ENCODE results near the gene MAML3. TPM values are rescaled to one million over a fixed set of nuclear protein-coding genes. Genes with fewer than 3 reads are reported as not detected.

MAML3 gene
- total RNA-seq, 2 donors from 2014 or later = 11.8 to 14.6 TPM

GRCh38 chr4:139809757-139810140, 344.2 kb downstream of the MAML3 start:
- ATAC-seq (no peak), DNase-seq (no peak)
- intact Hi-C loops (cut with DNase I, micrococcal nuclease) = no loop called here

DNA sequence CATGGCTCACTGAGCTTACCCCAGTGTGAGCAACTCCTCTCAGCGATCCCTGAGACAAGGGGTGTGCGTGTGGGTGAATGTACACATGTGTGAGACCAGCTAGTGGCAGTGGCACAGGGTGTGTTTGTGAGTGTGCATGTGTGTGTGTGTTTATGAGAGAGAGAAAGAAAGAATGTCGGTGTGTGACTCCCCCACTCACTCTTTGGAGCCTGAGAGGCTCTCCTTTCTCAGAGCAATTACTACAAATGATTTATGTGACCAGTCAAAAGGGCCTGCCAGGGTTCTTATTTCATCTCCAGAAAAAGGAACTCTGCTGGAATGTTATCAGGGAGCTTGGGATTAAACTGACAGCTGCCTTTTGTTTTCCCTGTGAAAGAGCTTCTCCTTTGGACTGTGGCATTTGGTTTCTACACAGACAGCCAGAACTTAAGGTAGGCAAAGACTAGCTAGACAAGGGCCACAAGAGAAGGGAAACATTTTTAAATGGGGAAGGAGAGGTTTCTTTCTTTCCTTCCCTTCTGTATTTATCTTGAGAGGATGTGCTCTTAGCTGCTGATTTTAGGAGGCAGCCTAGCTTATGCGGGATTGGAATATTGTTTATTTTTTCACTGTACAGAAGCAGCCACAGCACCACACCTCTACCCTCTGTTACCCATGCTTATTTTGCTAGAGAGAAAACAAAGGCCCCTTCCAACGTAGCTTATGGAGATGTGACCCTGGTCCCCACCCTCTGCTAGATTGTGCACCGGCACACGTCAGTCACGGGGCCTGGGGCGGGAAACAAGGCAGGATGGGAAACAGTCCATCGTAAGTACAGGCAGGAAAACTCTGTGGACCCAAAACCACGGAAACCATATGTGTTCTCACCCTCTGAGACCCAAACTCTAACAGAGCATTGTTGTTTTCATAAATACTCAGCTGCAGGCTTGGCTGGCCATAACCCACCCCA, 344.9 kb downstream of the MAML3 start:
- no peak for DNase-seq
- no peak for ATAC-seq
- intact Hi-C loops (cut with DNase I, micrococcal nuclease) = no loop called here

DNA sequence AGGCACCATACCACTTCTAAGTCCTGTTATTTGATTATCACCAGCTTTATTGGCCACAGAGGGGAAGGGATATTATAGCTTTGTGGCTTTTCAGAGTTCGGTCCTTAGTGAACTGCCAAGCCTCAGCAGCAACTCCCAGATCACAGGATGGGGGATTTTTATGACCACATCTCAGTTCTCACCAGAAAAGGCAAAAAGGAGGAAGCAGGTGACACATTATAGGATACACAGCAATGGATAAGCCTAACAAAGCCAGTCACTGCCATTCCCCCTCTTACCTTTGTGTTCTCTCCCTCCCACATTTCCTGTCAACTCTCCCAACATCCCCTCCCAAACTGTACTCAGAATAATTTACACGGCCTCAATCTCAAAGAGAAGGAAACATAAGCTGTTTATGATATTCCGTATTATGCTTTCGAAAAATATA, 345.6 kb downstream of the MAML3 start:
- no peak for ATAC-seq
- no peak for DNase-seq
- intact Hi-C loops (cut with DNase I, micrococcal nuclease) = no loop called here

DNA sequence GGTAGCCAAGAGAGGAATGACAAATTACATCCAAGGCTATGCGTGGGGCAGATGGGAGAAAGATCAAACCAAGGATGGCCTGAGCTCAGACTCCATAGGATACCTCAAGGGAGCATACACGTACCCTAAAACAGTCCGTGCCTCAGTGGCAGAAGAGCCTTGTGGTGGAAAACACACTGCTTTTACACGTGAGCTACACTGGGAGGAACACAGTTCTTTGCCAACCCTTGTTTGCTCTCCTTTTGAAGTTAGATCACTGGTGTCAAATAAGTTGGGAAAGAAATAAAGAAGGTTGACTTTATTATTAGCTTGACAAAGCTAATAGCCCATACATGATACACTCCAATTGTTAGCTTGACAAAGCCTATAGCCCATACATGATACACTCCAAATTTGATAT, 346.5 kb downstream of the MAML3 start:
- DNase-seq (no peak), ATAC-seq (no peak)
- intact Hi-C loops (cut with DNase I, micrococcal nuclease) = no loop called here

GRCh38 chr4:139806929-139807328, 347.1 kb downstream of the MAML3 start:
- DNase-seq = no peak
- ATAC-seq = no peak
- intact Hi-C loops (cut with DNase I, micrococcal nuclease) = no loop called here

GRCh38 chr4:139802931-139803330, 351.1 kb downstream of the MAML3 start:
- ATAC-seq (no peak), DNase-seq (no peak)
- intact Hi-C loops (cut with DNase I, micrococcal nuclease) = no loop called here

- DNase-seq = no peak
- intact Hi-C loops (cut with DNase I, micrococcal nuclease) = no loop called here
- no peak for ATAC-seq
Observed at GRCh38 chr4:139802488-139802887, 351.5 kb downstream of the MAML3 start.

- ATAC-seq (no peak), DNase-seq (no peak)
- intact Hi-C loops (cut with DNase I, micrococcal nuclease) = no loop called here
Observed at GRCh38 chr4:139801895-139802294, 352.1 kb downstream of the MAML3 start.

- intact Hi-C loops (cut with DNase I, micrococcal nuclease) = no loop called here
- DNase-seq (no peak), ATAC-seq (peak; percentile 89)
Observed at GRCh38 chr4:139800082-139800481, 353.9 kb downstream of the MAML3 start.

GRCh38 chr4:139799615-139800014, 354.4 kb downstream of the MAML3 start:
- intact Hi-C loops (cut with DNase I, micrococcal nuclease) = no loop called here
- ATAC-seq = peak; percentile 25
- no peak for DNase-seq

GRCh38 chr4:139798456-139798855, 355.5 kb downstream of the MAML3 start:
- ATAC-seq = no peak
- intact Hi-C loops (cut with DNase I, micrococcal nuclease) = no loop called here
- no peak for DNase-seq

GRCh38 chr4:139797287-139797686, 356.7 kb downstream of the MAML3 start:
- intact Hi-C loops (cut with DNase I, micrococcal nuclease) = no loop called here

DNA sequence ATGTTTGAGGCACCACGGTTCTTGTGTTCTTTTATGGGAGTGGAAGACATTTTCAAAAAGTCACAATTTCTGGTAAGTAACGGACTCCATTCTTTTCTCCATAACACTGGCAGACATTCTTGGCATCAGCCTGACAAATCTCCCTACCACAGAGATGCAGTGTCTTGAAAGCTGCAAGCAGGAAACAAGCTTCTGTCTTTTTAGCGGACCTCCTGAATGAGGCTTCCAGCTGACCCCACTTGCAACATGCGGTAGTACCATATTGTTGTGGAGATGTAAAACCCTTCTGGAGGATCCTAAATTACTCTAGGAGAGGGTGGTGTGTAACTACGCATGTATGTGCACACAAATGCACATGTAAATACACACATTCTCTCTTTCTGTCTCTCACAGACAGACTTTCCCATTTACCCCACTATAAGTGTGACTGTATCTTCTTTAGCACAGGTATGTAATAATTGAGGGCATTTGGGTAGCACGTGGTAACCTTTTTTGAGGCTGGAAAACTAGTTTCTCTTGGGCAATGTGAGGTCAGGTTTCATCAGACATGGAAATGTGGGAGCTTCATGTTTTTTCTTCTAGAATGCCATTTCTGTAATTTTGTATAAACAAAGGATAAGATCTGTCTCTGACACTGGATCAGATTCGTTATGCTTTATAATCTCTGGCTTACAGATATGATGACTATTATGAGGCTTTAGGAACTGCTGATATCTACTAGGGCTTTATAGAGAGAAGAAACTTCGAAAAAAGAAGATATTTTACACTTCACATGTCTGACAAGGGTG, 358.3 kb downstream of the MAML3 start:
- no peak for ATAC-seq
- intact Hi-C loops (cut with DNase I, micrococcal nuclease) = no loop called here
- no peak for DNase-seq

More at GRCh38 chr4:139797287-139797686, 356.7 kb downstream of the MAML3 start:
- DNase-seq (no peak), ATAC-seq (no peak)

DNA sequence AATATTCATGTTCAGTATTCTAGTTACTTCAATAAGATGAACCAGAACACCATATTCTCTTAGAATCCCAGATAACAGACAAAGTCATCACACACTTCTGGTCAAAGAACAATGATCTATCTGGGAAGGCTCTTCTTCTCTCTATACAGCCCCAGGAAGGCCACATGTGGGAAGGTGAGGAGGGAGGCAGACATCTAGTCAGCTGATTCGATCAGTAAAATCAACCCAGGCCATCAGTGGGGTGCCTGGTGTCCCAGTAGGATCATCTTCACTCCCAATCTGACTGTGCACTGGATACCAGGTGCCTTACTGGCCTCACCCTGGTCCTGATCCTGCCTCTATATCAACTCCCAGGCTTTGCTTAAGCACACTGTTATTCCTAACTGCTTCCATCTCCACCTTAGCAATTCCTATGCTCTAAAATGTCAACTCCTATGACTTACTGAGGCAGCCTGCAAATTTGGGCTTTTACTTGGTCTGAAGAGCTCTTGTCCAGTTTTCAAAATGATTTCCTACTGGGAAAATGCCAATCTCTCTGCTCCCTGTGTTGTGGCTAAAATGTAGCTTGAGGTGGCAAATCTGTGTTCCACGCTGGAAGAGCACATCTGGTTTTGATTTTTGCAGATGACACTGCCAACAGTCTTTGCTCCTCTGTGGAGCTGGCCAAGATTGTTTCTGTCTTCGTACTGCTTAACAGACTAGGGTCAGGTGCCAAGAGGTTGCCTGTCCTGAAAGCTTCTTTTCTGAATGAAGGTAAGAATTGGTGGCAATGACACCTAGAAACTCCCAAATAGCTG, 359.6 kb downstream of the MAML3 start:
- intact Hi-C loops (cut with DNase I, micrococcal nuclease) = no loop called here
- DNase-seq = no peak
- ATAC-seq = no peak

DNA sequence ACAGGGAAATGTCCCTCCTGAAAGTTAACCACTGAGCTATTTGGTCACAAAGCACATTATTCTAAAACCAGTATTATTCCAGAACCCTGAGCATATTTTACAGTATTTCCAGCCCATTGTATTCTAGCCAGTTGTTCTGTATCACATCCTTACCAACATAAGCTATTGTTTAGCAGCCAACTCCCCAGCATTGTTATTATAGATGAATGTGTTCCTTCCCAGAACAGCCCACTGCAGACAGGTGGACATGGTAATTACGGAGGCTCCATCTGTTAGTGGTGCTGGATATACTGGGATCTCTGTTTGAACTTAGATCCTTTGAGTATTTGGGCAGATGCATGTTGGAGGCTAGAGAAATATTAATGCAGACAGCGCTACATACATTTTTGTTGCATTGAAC, 362.3 kb downstream of the MAML3 start:
- ATAC-seq = no peak
- no peak for DNase-seq
- intact Hi-C loops (cut with DNase I, micrococcal nuclease) = no loop called here

- no peak for DNase-seq
- ATAC-seq = no peak
- intact Hi-C loops (cut with DNase I, micrococcal nuclease) = no loop called here
Observed at GRCh38 chr4:139790291-139790690, 363.7 kb downstream of the MAML3 start.

DNA sequence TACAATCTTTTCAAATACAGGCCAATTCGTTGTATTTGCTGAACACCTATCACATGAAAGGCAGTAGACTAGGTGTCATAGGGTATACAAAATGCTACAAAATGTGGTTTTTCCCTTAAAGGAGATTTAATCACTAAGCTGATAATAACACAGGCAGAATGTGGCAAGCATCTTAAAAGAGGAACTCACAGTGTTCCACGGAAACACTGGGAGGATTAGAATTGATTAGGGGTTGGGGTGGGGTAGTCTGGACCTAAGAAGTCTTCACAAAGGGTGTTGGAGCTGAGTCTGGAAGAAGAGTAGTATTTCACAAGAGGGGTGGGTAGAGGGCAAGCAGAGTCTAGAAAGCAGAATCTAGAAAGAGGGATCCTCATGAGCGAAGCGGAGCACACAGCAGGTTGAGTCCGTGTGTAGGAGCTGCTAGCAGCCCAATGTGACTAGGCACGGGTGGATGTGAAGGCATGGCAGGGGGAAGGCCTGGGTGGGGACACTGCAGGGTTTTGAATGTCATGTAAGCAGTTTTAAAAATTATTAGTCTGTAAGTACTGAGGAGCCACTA, 364.8 kb downstream of the MAML3 start:
- ATAC-seq (no peak), DNase-seq (no peak)
- intact Hi-C loops (cut with DNase I, micrococcal nuclease) = no loop called here

DNA sequence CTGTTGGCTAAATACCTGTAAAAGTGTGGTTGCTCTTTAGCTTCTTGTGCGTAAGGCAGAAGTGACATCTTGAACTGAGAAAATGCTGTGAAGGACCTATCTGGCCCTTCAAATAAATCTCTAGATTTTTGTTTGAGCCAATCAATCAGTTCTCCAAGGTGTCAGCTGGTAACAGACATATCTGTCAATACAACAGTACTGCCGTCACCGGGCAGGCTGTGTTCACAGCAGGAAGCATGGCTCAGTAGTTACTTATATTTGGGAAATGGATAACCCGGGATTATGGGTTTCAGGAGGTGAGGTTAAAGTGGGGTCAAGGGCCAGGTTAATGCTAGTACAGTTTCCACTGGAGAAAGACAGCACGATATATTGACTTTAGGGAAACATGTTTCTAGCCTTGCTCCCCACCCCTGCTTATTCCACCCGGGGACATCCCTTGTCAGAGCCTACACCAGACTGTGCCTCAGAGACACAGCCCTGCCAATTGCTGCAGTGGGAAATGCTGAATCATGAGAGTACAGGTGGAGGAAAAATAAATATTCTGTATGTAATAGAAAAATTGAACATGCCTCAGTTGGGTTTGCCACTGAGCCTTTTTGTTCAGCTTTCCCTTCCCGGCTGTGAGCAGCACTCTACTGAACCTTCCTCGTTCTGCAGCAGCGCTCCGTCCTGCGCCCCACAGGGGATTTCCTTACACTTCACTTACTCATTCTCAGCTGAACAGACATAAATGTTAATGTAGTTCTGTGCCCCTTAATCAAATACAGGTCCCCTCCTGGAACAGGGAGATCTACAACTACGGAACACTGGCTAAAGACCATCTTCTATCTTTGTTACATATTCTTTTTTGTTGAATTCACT, 367.3 kb downstream of the MAML3 start:
- ATAC-seq (peak; percentile 15), DNase-seq (no peak)
- intact Hi-C loops (cut with DNase I, micrococcal nuclease) = no loop called here
